Tibial artery (tissue), 4 donors: Measurements from ENCODE around the gene ROBO1.

ENCODE experiments used
- DNase-seq, 2 donors: peaks; one replicate each; pipeline ENCODE4 v3.0.0-alpha.2; 2019
- H3K27ac ChIP-seq, 2 donors: fragments of 200-600 bp; sonication (generic) in 1 of 2; 1 replicate in 1 of 2; 2 replicates in 1 of 2; pipeline ENCODE4 v1.5.1; 2018 to 2019; ENCODE audit warnings: mild to moderate bottlenecking in 1 of 2
- H3K27me3 ChIP-seq, 2 donors: fragments of 200-600 bp; sonication (generic) in 1 of 2; one replicate each; pipeline versions ENCODE4 v1.5.1 to v1.6.0; 2016 to 2019
- H3K36me3 ChIP-seq, 3 donors: fragments of 200-600 bp; sonication (generic) in 2 of 3; one replicate each; pipeline ENCODE4 v1.5.1; 2016 to 2019; ENCODE audit warnings: mild to moderate bottlenecking in 2 of 3
- H3K4me1 ChIP-seq, 4 donors: fragments of 200-600 bp; sonication (generic) in 2 of 4; 1 replicate in 3 of 4; 2 replicates in 1 of 4; pipeline ENCODE4 v1.5.1; 2016 to 2019
- H3K4me3 ChIP-seq, 2 donors: fragments of 200-600 bp; sonication (generic) in 1 of 2; 1 replicate in 1 of 2; 2 replicates in 1 of 2; pipeline ENCODE4 v1.5.1; 2018 to 2019; ENCODE audit warnings: mild to moderate bottlenecking in 2 of 2
- H3K9me3 ChIP-seq, 3 donors: fragments of 200-600 bp; sonication (generic) in 1 of 3; one replicate each; pipeline ENCODE4 v1.5.1; 2016 to 2019
- intact Hi-C: fragments of 100-400 bp; cut with DNase I; formaldehyde crosslinking; loops from one replicate; pipeline ENCODE4 v1.15.0; 2023; ENCODE audit warnings: low total_unique reads
- TF ChIP-seq, protein P1 (sequence below), 2 experiments: fragments of 200-600 bp in 1 of 2; fragments of 450-650 bp in 1 of 2; IDR thresholded peaks; one replicate each; pipeline ENCODE4 v1.5.1; 2017 to 2019; ENCODE audit warnings: antibody characterized with exemption in 2 of 2, mild to moderate bottlenecking in 1 of 2, moderate library complexity in 1 of 2

The ROBO1 gene

DNA sequence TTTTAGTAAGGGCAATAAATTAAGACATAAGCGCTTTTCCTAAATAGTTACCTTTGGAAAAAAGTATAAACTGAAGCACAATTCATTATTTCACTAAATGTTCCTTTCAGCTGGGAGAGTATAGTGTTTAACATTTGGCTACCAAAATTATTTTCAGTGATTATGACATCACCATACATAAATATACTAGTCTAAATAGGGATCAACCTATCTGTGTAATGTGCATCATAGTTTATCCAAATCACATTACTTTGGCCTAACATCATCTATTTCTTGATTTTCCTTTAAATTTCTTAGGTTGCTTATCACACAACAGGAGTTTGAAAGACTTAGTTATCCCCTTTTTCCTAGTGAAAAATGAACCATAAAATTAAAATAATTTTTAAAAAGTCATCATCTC is 738.9 kb downstream of the ROBO1 start:
- intact Hi-C loops = no loop called here
- Histone ChIP-seq H3K27ac (no peak overlapping the region), H3K4me1 (no peaks in the 10 kb centered on the region), H3K36me3 (no peaks in the 10 kb centered on the region), H3K9me3 (no peaks in the 10 kb centered on the region), H3K27me3 (no peaks in the 10 kb centered on the region), H3K4me3 (no peak overlapping the region)
- DNase-seq = no peak
- TF ChIP-seq, protein P1, sequence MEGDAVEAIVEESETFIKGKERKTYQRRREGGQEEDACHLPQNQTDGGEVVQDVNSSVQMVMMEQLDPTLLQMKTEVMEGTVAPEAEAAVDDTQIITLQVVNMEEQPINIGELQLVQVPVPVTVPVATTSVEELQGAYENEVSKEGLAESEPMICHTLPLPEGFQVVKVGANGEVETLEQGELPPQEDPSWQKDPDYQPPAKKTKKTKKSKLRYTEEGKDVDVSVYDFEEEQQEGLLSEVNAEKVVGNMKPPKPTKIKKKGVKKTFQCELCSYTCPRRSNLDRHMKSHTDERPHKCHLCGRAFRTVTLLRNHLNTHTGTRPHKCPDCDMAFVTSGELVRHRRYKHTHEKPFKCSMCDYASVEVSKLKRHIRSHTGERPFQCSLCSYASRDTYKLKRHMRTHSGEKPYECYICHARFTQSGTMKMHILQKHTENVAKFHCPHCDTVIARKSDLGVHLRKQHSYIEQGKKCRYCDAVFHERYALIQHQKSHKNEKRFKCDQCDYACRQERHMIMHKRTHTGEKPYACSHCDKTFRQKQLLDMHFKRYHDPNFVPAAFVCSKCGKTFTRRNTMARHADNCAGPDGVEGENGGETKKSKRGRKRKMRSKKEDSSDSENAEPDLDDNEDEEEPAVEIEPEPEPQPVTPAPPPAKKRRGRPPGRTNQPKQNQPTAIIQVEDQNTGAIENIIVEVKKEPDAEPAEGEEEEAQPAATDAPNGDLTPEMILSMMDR (IDR thresholded peaks at IDR 0.05) = no peak

DNA sequence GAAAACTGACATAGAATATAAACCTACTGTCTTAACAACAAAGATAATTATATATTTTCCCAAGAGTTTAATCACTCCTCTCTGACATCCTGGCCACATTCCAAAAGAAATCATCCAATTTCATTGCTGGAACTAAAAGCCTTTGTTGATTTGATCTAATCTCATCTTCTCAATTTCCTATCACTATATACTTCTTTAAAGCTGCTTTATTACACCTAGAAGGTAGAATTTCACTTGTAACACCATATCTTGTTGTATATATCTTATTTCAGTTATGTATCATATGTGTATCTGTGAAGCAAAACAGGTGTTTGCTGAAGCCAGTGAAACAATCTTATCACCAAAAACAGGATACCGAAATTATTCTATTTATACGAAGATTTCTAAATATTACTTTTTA is 740.2 kb downstream of the ROBO1 start:
- H3K9me3 ChIP-seq = no peaks in the 10 kb centered on the region
- TF ChIP-seq, protein P1 (IDR thresholded peaks at IDR 0.05) = no peak
- H3K27ac ChIP-seq = no peak overlapping the region
- no peaks in the 10 kb centered on the region for H3K27me3 ChIP-seq
- H3K4me1 ChIP-seq = no peaks in the 10 kb centered on the region
- DNase-seq = no peak
- H3K4me3 ChIP-seq = no peak overlapping the region
- H3K36me3 ChIP-seq = no peaks in the 10 kb centered on the region
- intact Hi-C loops = no loop called here

DNA sequence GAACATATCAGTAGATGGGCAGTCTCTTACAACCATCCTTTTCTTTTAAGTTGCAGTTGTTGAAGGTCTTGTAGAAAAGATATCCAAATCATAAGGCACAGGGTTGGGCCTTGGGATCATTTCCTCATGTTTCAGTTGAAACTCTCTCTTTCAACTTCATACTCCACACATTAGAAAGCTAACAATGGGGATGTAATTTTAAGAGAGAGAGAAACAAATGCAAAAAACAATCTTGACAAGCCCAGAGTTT is 747.9 kb downstream of the ROBO1 start:
- H3K27ac ChIP-seq = peak overlapping the region; percentile 88 to 90
- TF ChIP-seq, protein P1 (IDR thresholded peaks at IDR 0.05) = no peak
- DNase-seq = no peak
- intact Hi-C loops = no loop called here
- H3K36me3 ChIP-seq = no peaks in the 10 kb centered on the region
- no peaks in the 10 kb centered on the region for H3K9me3 ChIP-seq
- H3K4me3 ChIP-seq = peak overlapping the region; percentile 95 to 97
- peaks cover 0 to 23% (median 6%) of the 10 kb centered on the region in 4 donors for H3K4me1 ChIP-seq
- H3K27me3 ChIP-seq = no peaks in the 10 kb centered on the region

DNA sequence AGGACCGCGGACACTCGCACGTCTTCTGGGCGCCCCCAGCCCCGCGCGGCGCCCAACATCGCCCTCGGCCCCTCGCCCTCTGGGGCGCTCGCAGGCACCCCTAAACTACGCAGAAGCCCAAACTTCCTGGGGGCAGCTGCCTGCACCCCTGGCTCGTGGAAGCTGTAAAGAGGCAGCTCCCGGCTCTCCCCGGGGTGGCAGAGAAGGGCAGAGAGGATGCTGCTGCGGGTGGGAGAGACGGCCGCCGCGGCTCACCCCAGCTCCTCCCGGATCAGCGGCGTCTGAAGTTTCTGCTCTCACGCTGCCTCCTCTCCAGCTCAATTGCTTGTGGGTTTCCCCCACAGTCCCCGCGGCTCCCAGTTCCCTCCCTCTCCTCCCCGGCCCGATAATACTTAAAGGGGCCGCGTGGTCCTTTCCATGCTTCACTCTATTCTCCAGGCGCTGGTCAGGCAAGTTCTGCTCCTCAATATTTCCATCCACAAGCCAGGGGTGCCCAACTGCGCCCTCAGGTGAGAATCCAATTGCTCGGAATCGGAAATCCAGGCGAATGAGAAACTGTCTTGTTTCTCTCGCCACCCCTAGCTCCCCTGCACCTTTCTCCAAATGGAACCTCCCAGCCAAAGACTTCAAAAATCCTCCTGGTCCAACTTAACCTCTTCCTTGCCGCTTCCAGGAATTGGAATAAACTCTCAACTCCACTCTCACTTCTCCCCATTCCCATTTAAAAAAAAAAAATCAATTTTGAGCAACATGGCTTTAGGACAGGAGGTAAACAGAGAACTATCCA is 748.5 kb downstream of the ROBO1 start:
- Histone ChIP-seq H3K4me3 (peak overlapping the region; percentile 95 to 97), H3K36me3 (no peaks in the 10 kb centered on the region), H3K9me3 (no peaks in the 10 kb centered on the region), H3K27me3 (no peaks in the 10 kb centered on the region), H3K4me1 (peaks cover 0 to 29% (median 7%) of the 10 kb centered on the region in 4 donors), H3K27ac (peak overlapping the region; percentile 88 to 90)
- DNase-seq = peak; percentile 73 to 89
- intact Hi-C loops = no loop called here
- TF ChIP-seq, protein P1 (IDR thresholded peaks at IDR 0.05) = no peak

DNA sequence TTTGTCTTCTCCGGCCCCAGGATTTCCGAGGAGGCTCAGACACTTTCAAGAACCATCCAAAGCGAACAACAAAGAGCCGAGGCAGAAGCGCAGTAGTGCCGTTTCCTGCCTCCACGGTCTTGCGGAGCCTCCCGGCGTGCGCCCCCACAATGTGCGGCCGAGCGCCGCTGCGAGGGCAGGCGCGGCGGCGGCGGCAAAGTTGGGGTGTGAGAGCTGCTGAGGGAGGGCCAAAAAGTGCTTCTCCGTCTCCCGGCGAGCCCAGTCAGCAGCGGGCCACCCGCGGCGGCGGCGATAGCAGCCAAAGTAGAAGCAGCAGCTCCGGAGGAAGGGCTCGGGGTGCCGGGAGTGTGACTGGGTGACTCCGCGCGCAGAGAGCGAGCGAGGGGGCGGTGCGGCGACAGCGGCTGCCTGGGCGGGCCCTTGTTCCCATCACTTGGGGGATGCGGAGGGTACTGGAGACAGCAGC is 749.1 kb downstream of the ROBO1 start:
- peaks cover 0 to 35% (median 8%) of the 10 kb centered on the region in 4 donors for H3K4me1 ChIP-seq
- H3K9me3 ChIP-seq = no peaks in the 10 kb centered on the region
- H3K27ac ChIP-seq = peak overlapping the region; percentile 88 to 90
- peak overlapping the region; percentile 95 to 97 for H3K4me3 ChIP-seq
- DNase-seq = peak; percentile 59 to 79
- intact Hi-C loops = no loop called here
- no peaks in the 10 kb centered on the region for H3K27me3 ChIP-seq
- TF ChIP-seq, protein P1 (IDR thresholded peaks at IDR 0.05) = no peak
- H3K36me3 ChIP-seq = no peaks in the 10 kb centered on the region
